GM19397 (cell line): Measurements from ENCODE around the gene INTS3.
A peak's percentile ranks its signal among the peaks of the same experiment; 100 is the strongest.
"Not testable (repeated sequence)": the region's sequence is repeated elsewhere in the genome, so short reads cannot be mapped to it uniquely, and the experiment has no call there.

Source experiments
- ATAC-seq: cut with Tn5 transposase; IDR thresholded peaks from one replicate; pipeline ENCODE4 v1.9.1; 2021; ENCODE audit warnings: mild to moderate bottlenecking, moderate library complexity; ENCODE audit not compliant: unreplicated experiment

Gene INTS3

DNA sequence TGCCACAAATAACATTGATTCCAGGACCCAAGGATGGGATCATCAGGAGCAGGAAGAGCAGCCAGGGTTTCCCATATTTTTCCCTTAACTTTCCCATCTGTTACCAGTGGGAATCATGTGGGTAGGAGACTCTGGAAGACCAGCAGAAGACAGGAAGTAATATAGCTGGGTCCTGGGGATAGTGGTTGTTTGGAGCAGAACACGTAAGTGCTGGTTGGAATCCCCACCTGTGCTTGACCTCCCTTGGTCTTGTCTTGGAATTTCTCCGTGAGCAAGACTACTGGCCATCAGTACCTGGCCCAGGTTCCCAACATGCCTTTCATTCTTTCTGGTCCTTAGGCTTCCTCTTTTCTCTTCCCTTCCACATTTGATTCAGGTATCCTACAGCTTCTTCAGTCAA is 26.4 kb downstream of the INTS3 start:
- ATAC-seq = no peak

DNA sequence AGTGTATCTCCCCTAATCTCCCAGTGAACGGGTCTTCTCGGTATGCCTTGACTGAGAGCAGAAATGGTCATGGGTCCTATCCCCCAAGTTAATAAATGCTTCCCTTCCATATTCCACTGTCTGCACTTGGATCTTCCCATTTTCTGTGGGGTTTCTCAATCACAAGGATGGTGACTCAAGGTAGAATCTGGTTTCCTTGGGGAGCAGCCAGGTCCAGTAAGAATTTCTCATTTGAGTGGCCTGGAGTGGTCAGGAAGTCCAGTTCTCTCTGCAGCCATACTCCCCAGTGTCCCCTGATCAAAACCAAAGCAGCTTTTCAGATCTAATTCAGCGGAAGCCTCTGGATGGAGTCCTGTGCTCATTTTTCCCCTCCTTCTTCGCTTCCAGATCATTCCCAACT is 32.6 kb downstream of the INTS3 start:
- ATAC-seq = no peak

GRCh38 chr1:153763365-153764225 is 35.7 kb downstream of the INTS3 start:
- ATAC-seq = no peak

DNA sequence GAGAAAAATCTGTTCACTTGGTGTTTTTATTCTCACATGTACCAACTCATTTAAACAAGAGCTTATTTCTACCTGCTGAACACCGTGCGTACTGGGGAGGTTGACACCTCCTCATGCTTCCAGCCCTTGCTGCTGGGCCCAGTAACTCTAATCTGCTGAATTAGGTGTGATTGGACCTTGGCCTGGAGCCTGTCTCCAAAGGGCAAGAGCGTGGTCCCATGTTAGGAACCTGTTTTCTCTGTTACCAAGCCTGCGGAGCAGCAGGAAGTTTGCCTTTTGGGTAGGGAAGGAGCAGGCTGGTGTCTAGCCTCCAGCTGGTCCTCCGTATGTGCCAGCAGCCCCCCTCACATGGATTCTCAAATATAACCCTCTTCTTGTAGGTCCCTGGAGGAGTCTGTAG is 36.5 kb downstream of the INTS3 start:
- no peak for ATAC-seq

DNA sequence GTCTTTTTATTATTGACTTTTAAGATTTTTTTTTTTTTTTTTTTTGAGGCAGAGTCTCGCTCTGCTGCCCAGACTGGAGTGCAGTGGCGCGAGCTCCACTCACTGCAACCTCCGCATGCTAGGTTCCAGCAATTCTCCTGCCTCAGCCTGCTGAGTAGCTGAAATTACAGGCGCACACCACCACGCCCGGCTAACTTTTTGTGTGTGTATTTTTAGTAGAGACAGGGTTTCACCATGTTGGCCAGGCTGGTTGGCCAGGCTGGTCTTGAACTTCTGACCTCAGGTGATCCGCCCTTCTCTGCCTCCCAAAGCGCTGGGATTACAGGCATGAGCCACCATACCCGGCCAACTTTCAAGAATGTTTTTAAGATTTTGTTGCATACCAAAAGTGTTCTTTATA is 38.8 kb downstream of the INTS3 start:
- not testable (repeated sequence) for ATAC-seq

GRCh38 chr1:153767519-153767918 is 39.7 kb downstream of the INTS3 start:
- ATAC-seq = no peak

- no peak for ATAC-seq
Observed at GRCh38 chr1:153768316-153769181, 40.7 kb downstream of the INTS3 start.

DNA sequence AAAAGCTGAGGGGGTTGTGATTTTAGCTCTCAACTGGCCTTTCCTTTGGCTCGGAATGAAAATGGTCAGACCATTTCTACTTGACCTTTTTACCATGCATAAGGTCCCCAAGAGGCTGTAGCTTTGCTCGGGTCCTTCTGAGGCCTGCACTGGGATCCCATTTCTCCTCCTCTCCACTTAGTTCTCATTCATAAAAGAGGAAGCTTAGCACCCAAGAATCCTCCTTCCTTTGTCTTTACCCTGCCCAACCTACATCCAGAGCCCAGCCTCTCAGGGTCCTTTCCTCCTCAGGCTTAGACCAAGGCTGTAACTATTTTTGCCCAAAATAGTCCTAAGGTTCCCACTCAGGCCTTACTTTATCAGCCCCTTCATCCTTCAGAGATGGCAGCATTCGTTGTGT is 41.4 kb downstream of the INTS3 start:
- no peak for ATAC-seq

DNA sequence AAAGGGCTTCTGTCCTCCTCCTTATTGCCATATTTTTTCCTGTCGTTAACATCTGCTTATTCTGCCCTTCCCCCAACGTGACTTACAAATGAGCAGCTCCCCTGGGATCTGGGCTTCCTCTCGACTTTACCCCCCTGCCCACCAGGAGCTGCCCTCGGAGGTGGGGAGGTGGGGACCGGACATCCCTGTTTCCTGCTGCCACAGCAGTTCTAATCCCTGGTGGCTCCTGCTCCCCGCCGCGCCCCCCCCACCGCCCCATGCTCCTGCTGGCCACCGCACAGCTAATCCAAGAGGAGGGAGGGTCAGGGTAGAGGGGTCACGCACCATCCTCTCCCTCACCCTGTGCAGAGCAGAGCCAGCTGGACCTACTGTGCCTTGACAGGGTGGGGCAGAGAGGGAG is 42.9 kb downstream of the INTS3 start:
- no peak for ATAC-seq

DNA sequence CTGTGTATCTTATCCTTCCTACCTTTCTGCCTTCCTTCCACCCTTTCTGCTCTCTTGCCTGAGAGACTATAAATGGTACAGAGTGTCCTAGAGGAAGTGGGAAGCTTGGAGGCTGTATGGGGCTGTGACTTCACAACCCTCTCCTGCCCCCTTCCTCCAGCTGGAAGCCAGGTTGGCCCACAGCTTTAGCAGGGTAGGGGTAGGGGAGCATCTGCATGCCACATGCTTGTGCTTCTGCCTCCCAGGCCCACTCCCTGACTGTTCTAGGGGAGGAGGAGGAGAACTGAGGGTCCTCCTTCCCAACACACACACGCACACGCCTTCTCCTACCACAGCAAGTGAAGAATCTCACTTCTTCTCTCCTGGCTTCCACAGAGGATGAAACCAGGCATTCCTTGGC is 43.4 kb downstream of the INTS3 start:
- no peak for ATAC-seq

- no peak for ATAC-seq
Observed at GRCh38 chr1:153771841-153772593, 44.2 kb downstream of the INTS3 start.

DNA sequence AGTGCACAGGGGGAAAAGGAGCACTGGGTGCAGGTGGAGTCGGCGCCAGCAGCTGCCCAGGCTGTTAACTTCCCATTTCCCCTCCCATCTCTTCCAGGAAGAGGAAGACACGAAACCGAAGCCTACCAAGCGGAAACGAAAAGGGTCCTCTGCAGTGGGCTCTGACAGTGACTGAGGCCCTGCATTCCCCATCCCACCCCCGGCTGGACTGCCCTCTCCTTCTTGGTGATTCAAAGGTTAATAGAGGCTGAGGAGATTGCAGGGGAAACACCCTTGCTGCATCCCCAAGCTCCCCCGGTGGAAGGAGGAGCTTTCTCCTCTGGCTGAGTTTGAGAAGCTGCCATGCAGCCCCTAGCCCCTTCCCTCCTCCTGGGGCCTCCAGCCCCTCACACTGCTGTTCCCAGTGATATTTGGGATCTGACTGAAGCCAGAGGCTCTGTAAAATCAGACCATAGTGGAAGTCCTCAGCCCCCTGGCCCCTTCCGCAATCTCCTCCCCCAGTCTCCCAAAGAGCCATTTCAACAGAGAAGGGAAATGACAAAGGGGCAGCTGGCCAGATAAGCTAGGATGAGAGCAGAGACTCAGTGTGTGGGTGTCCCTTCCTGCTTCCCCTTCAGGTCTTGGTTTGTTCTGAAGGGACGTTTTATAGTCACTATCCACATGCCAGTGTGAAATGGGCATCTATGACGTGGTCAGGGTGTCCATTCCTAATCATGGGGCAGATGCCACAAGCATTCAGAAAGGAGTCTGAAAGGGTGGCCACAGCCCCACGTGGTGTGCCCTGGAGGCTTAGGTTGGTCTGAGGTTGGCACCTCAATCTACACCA is 45.5 kb downstream of the INTS3 start:
- no peak for ATAC-seq

DNA sequence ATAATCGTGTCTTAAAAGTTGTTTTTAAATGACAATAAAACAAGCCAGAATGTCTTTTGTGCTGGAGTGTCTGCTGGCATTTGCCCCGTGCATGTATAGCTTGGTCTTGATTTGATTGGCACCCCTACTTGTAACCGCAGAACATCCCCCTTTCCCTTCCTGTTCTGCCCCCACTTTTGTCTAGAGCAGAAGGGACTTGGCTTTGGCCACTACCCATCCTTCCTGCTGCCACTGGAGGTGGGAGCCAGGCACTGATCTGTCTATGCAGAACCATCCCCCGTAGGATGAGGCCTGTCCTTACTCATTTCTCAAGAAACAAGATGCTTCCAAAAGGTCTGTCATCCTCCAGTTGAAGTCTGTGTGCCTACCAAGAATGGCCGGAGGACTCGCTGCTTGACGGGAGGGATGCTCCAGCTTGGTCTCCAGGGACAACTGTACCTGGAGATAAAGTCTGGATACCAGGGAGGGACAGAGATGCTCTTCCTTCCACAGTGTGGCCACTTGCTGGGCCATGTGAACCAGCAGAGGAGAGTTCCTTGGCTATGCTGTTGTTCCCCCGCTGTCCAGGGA is 46.3 kb downstream of the INTS3 start:
- no peak for ATAC-seq

GRCh38 chr1:153774780-153775457 is 47.1 kb downstream of the INTS3 start, which contains the start of gene SLC27A3:
SLC27A3 (plus strand) TSS chr1:153775407; CDS start chr1:153775498, 91 bp downstream.
- ATAC-seq = peak; percentile 13

DNA sequence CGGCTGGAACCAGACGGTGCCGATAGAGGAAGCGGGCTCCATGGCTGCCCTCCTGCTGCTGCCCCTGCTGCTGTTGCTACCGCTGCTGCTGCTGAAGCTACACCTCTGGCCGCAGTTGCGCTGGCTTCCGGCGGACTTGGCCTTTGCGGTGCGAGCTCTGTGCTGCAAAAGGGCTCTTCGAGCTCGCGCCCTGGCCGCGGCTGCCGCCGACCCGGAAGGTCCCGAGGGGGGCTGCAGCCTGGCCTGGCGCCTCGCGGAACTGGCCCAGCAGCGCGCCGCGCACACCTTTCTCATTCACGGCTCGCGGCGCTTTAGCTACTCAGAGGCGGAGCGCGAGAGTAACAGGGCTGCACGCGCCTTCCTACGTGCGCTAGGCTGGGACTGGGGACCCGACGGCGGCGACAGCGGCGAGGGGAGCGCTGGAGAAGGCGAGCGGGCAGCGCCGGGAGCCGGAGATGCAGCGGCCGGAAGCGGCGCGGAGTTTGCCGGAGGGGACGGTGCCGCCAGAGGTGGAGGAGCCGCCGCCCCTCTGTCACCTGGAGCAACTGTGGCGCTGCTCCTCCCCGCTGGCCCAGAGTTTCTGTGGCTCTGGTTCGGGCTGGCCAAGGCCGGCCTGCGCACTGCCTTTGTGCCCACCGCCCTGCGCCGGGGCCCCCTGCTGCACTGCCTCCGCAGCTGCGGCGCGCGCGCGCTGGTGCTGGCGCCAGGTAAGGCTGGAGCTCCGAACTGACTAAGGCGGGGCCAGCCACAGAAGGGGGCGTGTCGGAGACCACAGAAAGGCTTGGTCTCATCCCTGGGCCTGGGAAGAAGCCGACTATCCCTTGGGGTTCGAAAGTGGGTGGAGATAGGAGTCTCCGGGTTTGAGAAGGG is 47.8 kb downstream of the INTS3 start:
- peak; percentile 56 for ATAC-seq

- no peak for ATAC-seq
Observed at GRCh38 chr1:153776352-153776751, 48.5 kb downstream of the INTS3 start.

DNA sequence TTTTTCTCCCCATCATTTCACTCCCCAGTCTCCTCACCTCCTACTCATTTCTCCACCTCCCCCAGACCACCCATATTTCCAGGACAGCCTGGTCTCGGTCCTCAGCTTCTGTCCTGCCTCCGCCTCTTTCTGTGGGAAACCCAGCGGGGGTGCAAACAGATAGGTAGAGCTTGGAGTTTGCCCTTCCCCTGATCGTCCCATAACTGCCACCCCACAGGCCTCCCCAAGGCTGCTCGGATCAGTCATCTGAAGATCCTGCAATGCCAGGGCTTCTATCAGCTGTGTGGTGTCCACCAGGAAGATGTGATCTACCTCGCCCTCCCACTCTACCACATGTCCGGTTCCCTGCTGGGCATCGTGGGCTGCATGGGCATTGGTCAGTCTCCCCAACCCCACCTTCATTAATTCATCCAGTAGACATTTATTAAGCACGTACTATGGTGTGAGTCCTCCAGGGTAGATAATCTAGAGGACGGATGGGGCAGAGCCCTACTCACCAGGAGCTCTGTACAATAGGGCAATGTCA is 49.1 kb downstream of the INTS3 start:
- ATAC-seq = no peak

- no peak for ATAC-seq
Observed at GRCh38 chr1:153777648-153778047, 49.8 kb downstream of the INTS3 start.
